ENCODE results near the gene GPSM1.

The GPSM1 gene

GRCh38 chr9:136365775-136366222, 38.5 kb downstream of the GPSM1 start:
- DNase-seq (ENCODE audit: low read depth): no peak
- TF ChIP-seq CTCF (conservative IDR thresholded peaks at IDR 0.05; ENCODE audit: low read depth, low read length): no peak
- no peak overlapping the region for H3K4me3 ChIP-seq (ENCODE audit: low read length)

GRCh38 chr9:136366826-136367225, 39.5 kb downstream of the GPSM1 start:
- H3K4me3 ChIP-seq (ENCODE audit: low read length): no peak overlapping the region
- no peak for TF ChIP-seq CTCF (conservative IDR thresholded peaks at IDR 0.05; ENCODE audit: low read depth, low read length)
- no peak for DNase-seq (ENCODE audit: low read depth)

GRCh38 chr9:136367296-136368145, 40.2 kb downstream of the GPSM1 start:
- DNase-seq (ENCODE audit: low read depth): no peak
- no peak overlapping the region for H3K4me3 ChIP-seq (ENCODE audit: low read length)
- TF ChIP-seq CTCF (conservative IDR thresholded peaks at IDR 0.05; ENCODE audit: low read depth, low read length): no peak

- TF ChIP-seq CTCF (conservative IDR thresholded peaks at IDR 0.05; ENCODE audit: low read depth, low read length): no peak
- no peak overlapping the region for H3K4me3 ChIP-seq (ENCODE audit: low read length)
- DNase-seq (ENCODE audit: low read depth): no peak
Measured at GRCh38 chr9:136368190-136368589, 40.9 kb downstream of the GPSM1 start.

GRCh38 chr9:136370037-136370436, 42.7 kb downstream of the GPSM1 start:
- no peak for TF ChIP-seq CTCF (conservative IDR thresholded peaks at IDR 0.05; ENCODE audit: low read depth, low read length)
- no peak for DNase-seq (ENCODE audit: low read depth)
- no peak overlapping the region for H3K4me3 ChIP-seq (ENCODE audit: low read length)

GRCh38 chr9:136370687-136371532, 43.6 kb downstream of the GPSM1 start:
- TF ChIP-seq CTCF (conservative IDR thresholded peaks at IDR 0.05; ENCODE audit: low read depth, low read length): no peak
- H3K4me3 ChIP-seq (ENCODE audit: low read length): no peak overlapping the region
- no peak for DNase-seq (ENCODE audit: low read depth)
